ENCODE results near the gene SZRD1. TPM values are rescaled to one million over a fixed set of nuclear protein-coding genes. Genes with fewer than 3 reads are reported as not detected.
A peak's percentile ranks its signal among the peaks of the same experiment; 100 is the strongest.

The SZRD1 gene
- total and polyA plus RNA-seq, 9 of the 15 experiments (the other 6 are each of a cell fraction or from before 2014, with no cell fraction given): 3.9 to 149 (median 82.5) TPM

- TF ChIP-seq ESRRA (IDR thresholded peaks at IDR 0.05; ENCODE audit: borderline replicate concordance, low read depth): peak; percentile 75; the same call in 1 of the 2 replicates
- peak; percentile 88 for TF ChIP-seq CREB3 (tag; conservative IDR thresholded peaks at IDR 0.05; ENCODE audit: low read depth)
- no peak for TF ChIP-seq SETDB1 (IDR thresholded peaks at IDR 0.05; ENCODE audit: low read length)
- TF ChIP-seq REST (IDR thresholded peaks at IDR 0.05; ENCODE audit: borderline replicate concordance): no peak
- TF ChIP-seq REST (CRISPR knock-in tag; IDR thresholded peaks at IDR 0.05; ENCODE audit: low read depth): no peak
- no peak for TF ChIP-seq E2F4 (CRISPR knock-in tag; IDR thresholded peaks at IDR 0.05; ENCODE audit: low read depth)
- TF ChIP-seq KLF6 (CRISPR knock-in tag; IDR thresholded peaks at IDR 0.05; ENCODE audit: borderline replicate concordance): peak; percentile 73; the same call in 1 of the 2 replicates
- no peak; a peak in 1 of 4 replicates for TF ChIP-seq MAZ (CRISPR knock-in tag; conservative IDR thresholded peaks at IDR 0.05 in 1 of 2, IDR thresholded peaks at IDR 0.05 in 1 of 2)
- TF ChIP-seq MXD1 (CRISPR knock-in tag; IDR thresholded peaks at IDR 0.05; ENCODE audit: borderline replicate concordance, poor library complexity, severe bottlenecking): no peak
- TF ChIP-seq ZNF740 (CRISPR knock-in tag; IDR thresholded peaks at IDR 0.05): no peak
- no peak for TF ChIP-seq ZNF740 (tag; IDR thresholded peaks at IDR 0.05)
- peak; percentile 97 for TF ChIP-seq HCFC1 (IDR thresholded peaks at IDR 0.05; ENCODE audit: low read depth, low read length)
- TF ChIP-seq BDP1 (IDR thresholded peaks at IDR 0.05; ENCODE audit: insufficient read depth, insufficient read length): no peak
- TF ChIP-seq ERF (CRISPR knock-in tag; IDR thresholded peaks at IDR 0.05): no peak
- peak; percentile 96 for TF ChIP-seq CREM (IDR thresholded peaks at IDR 0.05; ENCODE audit: low read depth)
- no peak for TF ChIP-seq SMARCC2 (IDR thresholded peaks at IDR 0.05; ENCODE audit: low read depth)
Observed at GRCh38 chr1:16366722-16367257, at the start of gene SZRD1 (continued).
